Measurements from ENCODE around the gene MYPN.
A peak's percentile ranks its signal among the peaks of the same experiment; 100 is the strongest.

Gene MYPN

DNA sequence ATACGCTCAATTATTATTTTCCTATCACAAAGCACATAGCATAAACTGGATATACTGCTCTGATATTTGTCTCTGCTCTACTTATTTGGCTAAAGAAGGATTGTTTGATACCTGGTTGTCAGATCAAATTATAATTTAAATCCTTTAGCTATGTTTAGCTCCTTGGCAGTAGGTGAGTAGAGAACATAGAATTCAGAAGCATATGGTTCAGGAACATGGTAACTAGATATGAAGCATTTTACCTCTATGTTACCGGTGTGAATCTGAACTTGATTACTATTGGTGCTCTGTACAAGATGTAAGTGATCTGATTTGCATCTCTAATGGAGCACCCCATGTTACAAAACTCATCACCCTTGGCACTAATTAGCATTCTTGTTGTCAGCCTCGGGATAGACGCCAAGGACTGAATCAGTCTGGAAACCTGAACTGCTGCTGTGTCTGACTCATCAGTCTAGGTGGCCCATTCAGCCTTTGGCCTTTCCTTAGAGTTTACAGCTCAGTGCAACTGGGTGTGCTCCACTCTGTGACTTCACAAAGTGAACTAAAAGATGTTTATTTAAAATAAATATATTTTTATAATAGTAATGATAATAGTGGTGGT, 12.3 kb upstream of the MYPN start:
- peak; percentile 79 for DNase-seq

- DNase-seq: peak; percentile 65
These were observed 9.6 kb upstream of the MYPN start for GRCh38 chr10:68099736-68100135.

GRCh38 chr10:68101066-68101465, 8.2 kb upstream of the MYPN start:
- DNase-seq: no peak

DNA sequence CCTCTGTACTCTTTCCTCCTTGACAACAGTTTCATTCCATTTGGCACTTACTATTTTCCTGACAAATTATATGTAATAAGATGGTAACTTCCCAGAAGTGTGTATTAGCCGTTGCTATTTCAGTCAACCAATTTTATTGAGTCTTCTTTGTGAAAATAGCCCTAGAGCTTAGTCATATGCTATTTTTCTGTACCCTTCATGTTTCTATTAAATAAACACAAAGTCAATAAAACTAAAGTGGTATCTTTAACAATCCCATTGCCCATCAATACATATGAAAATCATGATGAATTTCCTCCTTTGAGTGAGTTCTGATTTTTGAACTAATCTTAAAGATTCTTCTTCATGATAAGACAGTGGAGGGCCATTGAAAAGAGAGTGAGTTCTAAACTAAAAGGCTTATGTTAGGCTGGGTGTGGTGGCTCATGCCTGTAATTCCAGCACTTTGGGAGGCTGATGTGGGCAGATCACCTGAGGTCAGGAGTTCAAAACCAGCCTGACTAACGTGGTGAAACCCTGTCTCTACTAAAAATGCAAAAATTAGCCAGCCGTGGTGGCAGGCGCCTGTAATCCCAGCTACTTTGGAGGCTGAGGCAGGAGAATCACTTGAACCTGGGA, 5.9 kb upstream of the MYPN start:
- no peak for DNase-seq

GRCh38 chr10:68103901-68104300, 5.4 kb upstream of the MYPN start:
- DNase-seq: no peak

GRCh38 chr10:68105820-68106219, 3.5 kb upstream of the MYPN start:
- peak; percentile 72 for DNase-seq

GRCh38 chr10:68106656-68107055, 2.6 kb upstream of the MYPN start:
- peak; percentile 95 for DNase-seq

GRCh38 chr10:68107651-68108050, 1.6 kb upstream of the MYPN start:
- no peak for DNase-seq

GRCh38 chr10:68108051-68108450, 1.2 kb upstream of the MYPN start:
- no peak for DNase-seq

GRCh38 chr10:68108653-68109052, 635 bp upstream of the MYPN start:
- DNase-seq: no peak

DNA sequence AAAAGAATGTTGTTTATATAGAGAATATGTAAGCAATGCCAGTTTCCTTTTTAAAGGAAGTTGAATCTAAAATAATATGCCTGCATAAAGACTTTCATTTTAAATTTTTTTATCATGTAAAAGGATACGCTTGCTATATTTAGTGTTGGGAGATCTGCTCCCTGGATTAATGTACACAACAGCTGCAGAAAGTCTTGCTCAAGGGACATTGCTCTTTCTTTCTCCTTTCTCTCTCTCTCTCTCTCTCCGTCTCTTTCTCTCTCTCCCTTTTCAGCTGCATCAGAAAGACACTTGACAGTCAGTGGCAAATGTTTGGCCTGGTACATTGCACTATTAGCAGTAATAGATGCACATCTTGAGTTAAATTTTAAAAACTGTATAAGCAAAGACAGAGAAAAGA, 739 bp downstream of the MYPN start:
- DNase-seq: peak; percentile 39

DNA sequence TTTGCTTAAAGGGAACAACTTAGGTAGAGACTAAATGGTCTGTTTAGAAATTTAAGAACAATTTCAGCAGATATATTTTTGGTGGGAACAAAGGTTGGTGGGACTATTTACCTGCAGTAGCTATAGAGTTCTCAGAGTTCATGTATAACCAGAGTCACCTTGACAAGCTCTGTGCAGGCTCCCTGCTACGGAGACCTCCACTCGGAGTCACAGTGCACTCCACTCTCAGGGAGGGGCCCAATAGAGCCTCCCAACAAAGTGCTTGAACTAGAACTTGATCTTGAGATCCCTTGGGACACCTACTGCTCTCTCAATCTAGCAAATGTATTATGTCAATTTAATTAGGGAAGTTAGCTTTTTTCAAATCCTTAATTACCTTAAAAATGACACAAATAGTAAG, 2.3 kb downstream of the MYPN start:
- DNase-seq: no peak

- DNase-seq: no peak
These were observed 3.5 kb downstream of the MYPN start for GRCh38 chr10:68112837-68113236.

DNA sequence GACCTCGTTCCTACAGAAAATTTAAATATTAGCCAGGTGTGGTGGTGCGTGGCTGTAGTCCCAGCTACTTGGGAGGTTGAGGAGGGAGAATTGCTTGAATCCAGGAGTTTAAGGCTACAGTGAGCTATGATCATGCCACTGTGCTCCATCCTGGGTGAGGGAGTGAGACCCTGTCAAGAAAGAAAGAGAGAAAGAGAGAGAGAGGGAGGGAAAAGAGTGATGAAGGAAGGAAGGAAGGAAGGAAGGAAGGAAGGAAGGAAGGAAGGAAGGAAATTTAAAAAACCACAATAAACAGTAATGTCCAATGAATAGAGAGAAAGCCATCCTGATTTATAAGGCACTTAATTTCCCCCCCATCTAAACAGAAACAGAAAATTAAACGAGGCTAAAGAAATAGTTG, 9.4 kb downstream of the MYPN start:
- no peak for DNase-seq

GRCh38 chr10:68121020-68121743, 11.9 kb downstream of the MYPN start:
- DNase-seq: no peak

- DNase-seq: peak; percentile 68
These were observed 12.6 kb downstream of the MYPN start for GRCh38 chr10:68121852-68122251.

GRCh38 chr10:68124718-68125117, 15.4 kb downstream of the MYPN start:
- DNase-seq: no peak

DNA sequence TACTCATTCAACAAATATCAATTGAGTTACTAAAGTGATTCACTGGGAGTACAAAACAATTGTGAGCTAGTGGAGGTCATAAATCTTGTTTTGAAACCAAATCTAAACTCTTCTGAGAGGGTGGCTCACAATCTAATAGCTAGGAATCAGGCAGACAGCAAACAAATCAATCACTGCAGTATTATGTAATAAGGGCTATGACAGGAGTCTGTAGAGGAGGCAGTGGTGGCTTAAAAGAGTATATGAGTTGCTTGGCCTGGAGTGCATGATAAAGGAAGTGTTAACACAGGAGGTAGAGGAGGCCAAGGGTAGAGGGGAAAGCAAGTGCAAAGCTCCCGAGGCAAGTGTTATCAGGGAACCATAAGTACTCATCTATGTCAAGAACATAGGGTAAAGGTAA, 16.5 kb downstream of the MYPN start:
- DNase-seq: no peak

DNA sequence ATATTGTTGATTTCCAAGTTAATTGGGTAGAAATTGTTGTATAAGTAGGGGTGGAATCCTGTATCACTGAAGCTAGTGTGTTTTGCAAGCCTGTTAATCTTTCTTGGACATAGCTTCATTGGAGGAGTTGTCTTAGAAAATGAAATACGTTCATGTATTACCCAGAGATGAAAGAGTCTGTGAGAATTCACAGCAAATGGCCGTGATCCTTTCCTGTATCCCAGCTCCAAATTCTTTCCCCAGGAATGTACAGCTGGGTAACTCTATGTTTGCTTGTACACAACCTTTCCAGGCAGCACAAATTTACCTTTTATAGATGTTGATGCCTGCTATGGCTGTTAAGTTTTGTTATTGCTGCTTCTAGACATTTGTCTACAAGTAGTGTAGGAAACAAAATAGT, 18.7 kb downstream of the MYPN start:
- no peak for DNase-seq

GRCh38 chr10:68132391-68132790, 23.1 kb downstream of the MYPN start:
- DNase-seq: no peak

DNA sequence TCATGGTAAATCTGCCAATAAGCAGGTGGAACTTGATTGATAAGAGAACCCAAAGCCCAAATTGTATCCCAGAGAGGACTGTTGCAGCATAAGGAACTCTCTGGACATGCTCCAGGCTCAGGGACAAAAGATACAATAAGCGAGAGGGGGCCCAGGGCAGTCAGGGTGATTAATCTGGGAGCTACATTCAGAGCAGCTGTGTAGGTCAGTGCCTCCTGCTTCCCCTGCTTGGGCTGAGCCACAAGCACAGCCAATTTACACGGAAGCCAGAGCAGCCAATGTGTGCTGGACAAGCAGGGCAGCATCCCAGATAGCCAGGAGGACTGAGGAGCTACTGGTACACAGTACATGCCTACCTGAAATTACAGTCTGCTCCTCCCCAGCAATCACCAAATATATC, 24.2 kb downstream of the MYPN start:
- no peak for DNase-seq

DNA sequence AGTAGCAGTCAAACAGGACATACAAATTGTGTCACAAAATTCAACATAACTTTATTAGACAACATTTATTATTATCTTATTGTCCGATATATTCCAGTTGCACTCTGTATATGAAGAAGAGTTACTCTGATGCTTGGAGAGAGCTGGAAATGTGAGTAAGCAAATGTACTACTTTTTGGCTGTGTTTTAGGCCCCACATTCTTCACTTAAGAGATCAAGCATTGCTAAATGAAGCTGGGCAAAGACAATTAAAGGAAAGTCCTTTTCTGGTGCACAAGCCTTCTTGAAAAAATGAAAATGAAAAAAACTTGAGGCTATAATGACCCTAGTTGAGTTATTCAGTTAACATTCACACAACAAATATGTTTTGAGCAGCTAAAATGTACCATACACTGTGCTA, 26.1 kb downstream of the MYPN start:
- peak; percentile 42 for DNase-seq

DNA sequence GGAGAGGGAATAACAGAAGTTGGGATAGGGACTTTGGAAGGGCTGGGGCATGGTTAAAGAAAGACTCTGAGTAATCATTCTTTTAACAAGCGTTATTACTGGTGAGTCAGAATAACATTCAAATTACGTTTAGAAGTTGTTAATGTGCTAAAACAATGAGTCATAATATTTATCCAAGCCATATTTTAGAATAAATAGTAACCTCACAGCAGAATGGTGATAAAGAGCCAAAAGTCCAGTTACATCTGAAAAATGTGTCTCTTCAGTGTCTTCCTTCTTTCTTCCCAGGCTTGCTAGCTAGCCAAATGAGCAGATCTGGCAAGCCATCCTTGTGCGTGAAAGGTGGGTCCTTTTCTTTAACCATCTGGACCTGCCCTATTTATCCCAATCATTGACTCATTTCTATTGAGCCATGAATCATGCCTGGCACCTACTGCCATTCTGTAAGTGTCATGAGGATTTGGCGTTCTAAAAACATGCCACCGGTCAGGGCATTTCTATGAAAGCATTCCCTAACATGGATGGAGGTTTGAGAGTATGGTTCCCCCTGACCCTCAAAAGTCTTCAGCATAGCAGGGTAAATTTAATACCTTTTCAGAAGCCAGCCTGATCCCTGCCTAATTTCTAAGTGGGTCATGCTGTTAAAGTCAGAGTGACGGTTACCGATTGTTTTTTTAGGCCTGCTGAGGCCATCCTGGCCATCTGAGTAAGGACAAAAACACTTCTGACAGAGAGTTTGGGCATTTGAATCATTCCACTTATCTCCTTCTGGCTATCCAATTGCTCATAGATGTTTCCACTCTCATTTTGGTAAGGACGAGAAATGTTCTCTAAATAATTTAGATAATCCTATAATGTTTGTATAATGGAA, 26.9 kb downstream of the MYPN start:
- peak; percentile 86 for DNase-seq
